Neural progenitor cell (in vitro differentiated cells): ENCODE results near the gene FAT4. TPM values are rescaled to one million over a fixed set of nuclear protein-coding genes. Genes with fewer than 3 reads are reported as not detected.
A peak's percentile ranks its signal among the peaks of the same experiment; 100 is the strongest.

Experiments used
- DNase-seq: peaks from one replicate; pipeline ENCODE4 v3.0.0-alpha.2; 2016; ENCODE audit warnings: low spot score
- H2AFZ ChIP-seq: fragments of 200-600 bp; sonication (generic); replicated peaks from 2 replicates; pipeline ENCODE4 v1.6.1; 2016; ENCODE audit warnings: antibody characterized with exemption
- H3F3A ChIP-seq: fragments of 200-600 bp; sonication (generic); 2 replicates; pipeline ENCODE4 v1.6.1; 2016; ENCODE audit warnings: antibody characterized with exemption, low read depth
- H3K27ac ChIP-seq: fragments of 200-600 bp; sonication (generic); 2 replicates; pipeline ENCODE4 v1.5.1; 2016; ENCODE audit warnings: mild to moderate bottlenecking
- H3K27me3 ChIP-seq: fragments of 200-600 bp; sonication (generic); 2 replicates; pipeline ENCODE4 v1.6.1; 2016; ENCODE audit warnings: mild to moderate bottlenecking, moderate library complexity
- H3K36me3 ChIP-seq: fragments of 200-600 bp; sonication (generic); 2 replicates; pipeline ENCODE4 v1.5.1; 2016
- H3K4me1 ChIP-seq: fragments of 200-600 bp; sonication (generic); 2 replicates; pipeline ENCODE4 v1.6.1; 2016; ENCODE audit warnings: mixed run types
- H3K4me2 ChIP-seq: fragments of 200-600 bp; sonication (generic); 2 replicates; pipeline ENCODE4 v1.6.1; 2016
- H3K4me3 ChIP-seq: fragments of 200-600 bp; sonication (generic); 2 replicates; pipeline ENCODE4 v1.5.1; 2016
- H3K79me2 ChIP-seq: fragments of 200-600 bp; sonication (generic); 2 replicates; pipeline ENCODE4 v1.6.1; 2016; ENCODE audit warnings: low read depth
- H3K9ac ChIP-seq: fragments of 200-600 bp; sonication (generic); 2 replicates; pipeline ENCODE4 v1.6.1; 2016
- H3K9me3 ChIP-seq: fragments of 200-600 bp; sonication (generic); 2 replicates; pipeline ENCODE4 v1.5.1; 2016; ENCODE audit warnings: low read depth
- H4K20me1 ChIP-seq: fragments of 200-600 bp; sonication (generic); 2 replicates; pipeline ENCODE4 v1.6.1; 2016; ENCODE audit warnings: low read depth
- H3K27ac Mint-ChIP-seq: 3 replicates; pipeline ENCODE4 v1.8.0; 2021; ENCODE audit warnings: mixed read lengths
- H3K27me3 Mint-ChIP-seq: 2 replicates; pipeline ENCODE4 v1.8.0; 2022; ENCODE audit warnings: low read depth, mild to moderate bottlenecking, inconsistent platforms, moderate library complexity, mixed read lengths; ENCODE audit not compliant: insufficient read depth
- H3K36me3 Mint-ChIP-seq: 3 replicates; pipeline ENCODE4 v1.8.0; 2021; ENCODE audit warnings: mixed read lengths
- H3K4me1 Mint-ChIP-seq: 3 replicates; pipeline ENCODE4 v1.8.0; 2021; ENCODE audit warnings: mixed read lengths
- H3K4me3 Mint-ChIP-seq: 3 replicates; pipeline ENCODE4 v1.8.0; 2021; ENCODE audit warnings: mild to moderate bottlenecking, moderate library complexity, mixed read lengths
- H3K9me3 Mint-ChIP-seq: 3 replicates; pipeline ENCODE4 v1.8.0; 2020; ENCODE audit warnings: mixed read lengths
- CTCF ChIP-seq: fragments of 200-600 bp; sonication (generic); IDR thresholded peaks from 2 replicates; pipeline ENCODE4 v1.5.1; 2017; ENCODE audit warnings: antibody characterized with exemption, mild to moderate bottlenecking
- EZH2 ChIP-seq: fragments of 200-600 bp; sonication (generic); IDR thresholded peaks from 2 replicates; pipeline ENCODE4 v1.6.1; 2017; ENCODE audit warnings: antibody characterized with exemption, mild to moderate bottlenecking, moderate library complexity
- EZH2phosphoT487 ChIP-seq: fragments of 200-600 bp; sonication (generic); IDR thresholded peaks from 2 replicates; pipeline ENCODE4 v1.6.1; 2017; ENCODE audit warnings: antibody characterized with exemption
- total RNA-seq: library from RNA; depleted of rRNA; stranded (reverse); fragments of >200 nt; gene quantifications from 2 replicates; pipeline ENCODE4 v1.2.3, GENCODE V29; 2015; ENCODE audit warnings: low replicate concordance

Gene FAT4
- total RNA-seq, 1 donor from 2014 or later, result 8.5 TPM

GRCh38 chr4:125319311-125319710 is 4.6 kb downstream of the FAT4 start:
- no peak for DNase-seq
- Histone ChIP-seq H3K27me3 (no peaks in the 10 kb centered on the region), H3K36me3 (no peaks in the 10 kb centered on the region), H3K9me3 (no peaks in the 10 kb centered on the region), H3K4me1 (peaks cover 18% of the 10 kb centered on the region), H3K9ac (no peak overlapping the region), H3F3A (peaks cover 22% of the 10 kb centered on the region), H3K79me2 (peaks cover 87% of the 10 kb centered on the region), H3K4me2 (no peak overlapping the region), H3K27ac (no peak overlapping the region), H3K4me3 (no peak overlapping the region), H2AFZ (no peak overlapping the region), H4K20me1 (peaks cover 19% of the 10 kb centered on the region)
- Mint-ChIP-seq H3K36me3 (peaks cover 36% of the 10 kb centered on the region), H3K4me3 (no peak overlapping the region), H3K27me3 (peaks cover 10% of the 10 kb centered on the region), H3K9me3 (no peaks in the 10 kb centered on the region), H3K27ac (no peak overlapping the region), H3K4me1 (peaks cover 57% of the 10 kb centered on the region)
- TF ChIP-seq CTCF (no peak), EZH2 (no peak), EZH2phosphoT487 (no peak)

- no peak overlapping the region for H3K9ac ChIP-seq
- Mint-ChIP-seq H3K36me3 (peaks cover 36% of the 10 kb centered on the region), H3K4me3 (peak overlapping the region; percentile 43), H3K27me3 (no peaks in the 10 kb centered on the region), H3K4me1 (peaks cover 58% of the 10 kb centered on the region), H3K9me3 (peaks cover 2% of the 10 kb centered on the region), H3K27ac (peak overlapping the region; percentile 23)
- no peak overlapping the region for H2AFZ ChIP-seq
- TF ChIP-seq CTCF, result no peak
- no peak for TF ChIP-seq EZH2
- TF ChIP-seq EZH2phosphoT487, result no peak
- no peak overlapping the region for H3K27ac ChIP-seq
- no peak overlapping the region for H3K4me3 ChIP-seq
- H4K20me1 ChIP-seq, result peaks cover 9% of the 10 kb centered on the region
- no peaks in the 10 kb centered on the region for H3K9me3 ChIP-seq
- H3K27me3 ChIP-seq, result no peaks in the 10 kb centered on the region
- DNase-seq, result no peak
- H3K4me1 ChIP-seq, result peaks cover 18% of the 10 kb centered on the region
- no peaks in the 10 kb centered on the region for H3F3A ChIP-seq
- peaks cover 100% of the 10 kb centered on the region for H3K79me2 ChIP-seq
- H3K4me2 ChIP-seq, result peak overlapping the region; percentile 43
- no peaks in the 10 kb centered on the region for H3K36me3 ChIP-seq
Observed at GRCh38 chr4:125321709-125322365, 7.1 kb downstream of the FAT4 start.

- H3K9me3 Mint-ChIP-seq, result peaks cover 2% of the 10 kb centered on the region
- Histone ChIP-seq H3K4me3 (no peak overlapping the region), H3K79me2 (peaks cover 100% of the 10 kb centered on the region), H3K9ac (no peak overlapping the region), H3K4me2 (peak overlapping the region; percentile 43), H3F3A (no peaks in the 10 kb centered on the region), H3K27ac (no peak overlapping the region), H3K27me3 (no peaks in the 10 kb centered on the region), H2AFZ (no peak overlapping the region), H4K20me1 (peaks cover 4% of the 10 kb centered on the region), H3K9me3 (no peaks in the 10 kb centered on the region), H3K4me1 (peaks cover 18% of the 10 kb centered on the region), H3K36me3 (no peaks in the 10 kb centered on the region)
- peaks cover 57% of the 10 kb centered on the region for H3K4me1 Mint-ChIP-seq
- peak overlapping the region; percentile 23 for H3K27ac Mint-ChIP-seq
- H3K36me3 Mint-ChIP-seq, result peaks cover 38% of the 10 kb centered on the region
- H3K4me3 Mint-ChIP-seq, result peak overlapping the region; percentile 43
- no peak for TF ChIP-seq EZH2phosphoT487
- TF ChIP-seq EZH2, result no peak
- no peak for TF ChIP-seq CTCF
- no peaks in the 10 kb centered on the region for H3K27me3 Mint-ChIP-seq
- DNase-seq, result no peak
Observed at GRCh38 chr4:125322366-125322730, 7.6 kb downstream of the FAT4 start.
